GM04504 (cell line): ENCODE measurements around the gene PRPF31.
A peak's percentile ranks its signal among the peaks of the same experiment; 100 is the strongest.
"Not testable (repeated sequence)": the region's sequence is repeated elsewhere in the genome, so short reads cannot be mapped to it uniquely, and the experiment has no call there.

Source experiments
- DNase-seq: peaks from one replicate; pipeline ENCODE4 v3.0.0-alpha.2; 2012; ENCODE audit warnings: low read depth

PRPF31 gene, protein sequence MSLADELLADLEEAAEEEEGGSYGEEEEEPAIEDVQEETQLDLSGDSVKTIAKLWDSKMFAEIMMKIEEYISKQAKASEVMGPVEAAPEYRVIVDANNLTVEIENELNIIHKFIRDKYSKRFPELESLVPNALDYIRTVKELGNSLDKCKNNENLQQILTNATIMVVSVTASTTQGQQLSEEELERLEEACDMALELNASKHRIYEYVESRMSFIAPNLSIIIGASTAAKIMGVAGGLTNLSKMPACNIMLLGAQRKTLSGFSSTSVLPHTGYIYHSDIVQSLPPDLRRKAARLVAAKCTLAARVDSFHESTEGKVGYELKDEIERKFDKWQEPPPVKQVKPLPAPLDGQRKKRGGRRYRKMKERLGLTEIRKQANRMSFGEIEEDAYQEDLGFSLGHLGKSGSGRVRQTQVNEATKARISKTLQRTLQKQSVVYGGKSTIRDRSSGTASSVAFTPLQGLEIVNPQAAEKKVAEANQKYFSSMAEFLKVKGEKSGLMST

DNA sequence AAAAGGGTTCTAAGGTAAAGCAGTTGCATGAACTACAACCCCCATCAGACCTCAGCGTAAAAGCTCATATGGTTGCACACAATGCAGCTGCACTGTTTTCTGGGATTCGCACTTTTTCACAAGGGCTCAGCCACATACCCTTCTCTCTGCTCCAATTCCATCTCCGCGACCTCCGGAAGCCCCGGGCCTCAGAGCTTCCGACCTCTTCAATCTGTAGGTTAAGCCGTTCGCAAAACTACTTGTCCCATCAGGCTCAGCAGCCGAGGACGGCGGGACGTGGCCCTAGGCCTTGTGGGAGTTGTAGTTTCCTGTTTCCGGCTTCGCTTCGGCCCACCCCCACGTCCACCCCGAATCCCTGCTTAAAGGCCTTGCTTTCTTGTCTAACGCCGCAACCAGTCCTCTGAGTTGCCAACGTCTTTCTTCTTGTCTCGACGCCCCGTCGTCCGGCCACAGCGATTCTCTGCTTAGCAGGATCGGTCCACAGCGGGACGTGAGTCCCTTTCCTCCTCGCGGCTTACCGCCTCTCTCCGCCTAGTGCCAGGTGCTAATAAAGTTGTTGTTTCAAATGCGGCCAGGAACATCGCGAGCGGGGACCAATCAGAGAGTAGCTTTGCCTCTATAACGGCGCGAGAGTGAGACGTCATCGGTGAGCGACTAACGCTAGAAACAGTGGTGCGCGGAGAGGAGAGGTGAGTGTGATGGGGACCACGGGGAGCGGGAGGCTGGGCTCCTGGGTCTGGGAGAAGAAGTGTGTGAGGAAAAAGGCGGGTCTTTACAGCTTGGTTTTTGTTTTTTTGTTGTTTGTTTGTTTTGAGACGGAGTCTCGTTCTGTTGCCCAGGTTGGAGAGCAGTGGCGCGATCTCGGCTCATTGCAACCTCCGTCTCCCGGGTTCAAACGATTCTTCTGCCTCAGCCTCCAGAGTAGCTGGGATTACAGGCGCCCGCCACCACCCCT, at the start of gene PRPF31, which contains the start of gene TFPT:
Gene PRPF31, plus strand, starts transcription at position 646 of the 955 bp plus-strand sequence. CDS start 2,525 bp downstream, outside the sequence.
Gene TFPT, minus strand, starts transcription at position 549 of the 955 bp plus-strand sequence. Its CDS starts 388 bp downstream, at position 161.
- peak; percentile 96 for DNase-seq

DNA sequence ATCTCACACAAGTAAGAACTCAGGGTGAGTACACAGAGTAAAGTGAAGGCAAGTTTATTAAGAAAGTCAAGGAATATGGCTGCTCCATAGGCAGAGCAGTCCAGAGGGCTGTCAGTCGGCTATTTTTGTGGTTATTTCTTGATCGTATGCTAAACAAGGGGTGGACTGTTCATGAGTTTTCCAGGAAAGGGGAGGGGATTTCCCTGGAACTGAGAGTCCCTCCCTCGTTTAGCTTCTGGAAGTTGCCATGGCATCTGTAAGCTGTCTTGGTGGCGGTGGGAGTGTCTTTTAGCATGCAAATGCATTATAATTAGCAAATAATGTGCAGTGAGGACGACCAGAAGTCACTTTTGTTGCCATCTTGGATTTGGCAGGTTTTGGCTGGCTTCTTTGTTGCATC, 46.1 kb upstream of the PRPF31 start:
- no peak for DNase-seq

DNA sequence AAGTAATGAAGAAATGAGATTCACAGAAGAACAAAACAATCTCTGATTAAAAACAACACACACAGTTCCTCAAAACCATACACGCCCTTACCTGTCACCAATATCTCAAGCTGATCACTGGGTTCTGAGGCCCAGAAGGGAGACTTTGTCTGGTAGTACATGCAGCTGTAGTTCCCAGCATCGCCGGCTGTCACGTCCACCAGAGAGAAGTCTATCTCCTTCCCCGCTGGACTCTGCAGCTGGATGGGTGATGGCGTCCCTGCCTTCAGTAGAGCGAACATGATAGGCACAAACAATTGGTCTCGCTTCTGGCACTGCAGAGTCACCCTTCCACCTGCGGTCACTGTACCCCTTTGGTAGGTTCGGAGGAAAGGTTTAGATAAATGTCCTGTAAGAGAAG, 41.7 kb upstream of the PRPF31 start:
- no peak for DNase-seq

DNA sequence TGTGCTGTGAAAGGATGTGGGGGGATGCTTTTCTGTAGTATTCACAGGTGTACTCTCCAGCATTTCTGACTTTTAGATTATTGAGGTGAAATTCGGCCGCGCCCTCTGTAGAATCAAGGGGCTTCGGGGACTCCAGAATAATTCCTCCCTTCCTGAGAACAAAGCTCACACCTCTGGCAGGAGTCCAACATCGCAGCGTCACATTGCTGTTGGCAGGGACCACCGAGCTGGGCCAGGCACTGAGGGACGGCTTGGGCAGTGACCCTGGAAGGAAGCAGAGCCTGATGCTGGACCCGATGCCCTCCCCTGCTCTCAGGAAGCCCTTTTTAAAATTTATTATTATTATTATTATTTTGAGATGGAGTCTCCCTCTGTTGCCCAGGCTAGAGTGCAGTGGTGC, 40.7 kb upstream of the PRPF31 start:
- DNase-seq: no peak

DNA sequence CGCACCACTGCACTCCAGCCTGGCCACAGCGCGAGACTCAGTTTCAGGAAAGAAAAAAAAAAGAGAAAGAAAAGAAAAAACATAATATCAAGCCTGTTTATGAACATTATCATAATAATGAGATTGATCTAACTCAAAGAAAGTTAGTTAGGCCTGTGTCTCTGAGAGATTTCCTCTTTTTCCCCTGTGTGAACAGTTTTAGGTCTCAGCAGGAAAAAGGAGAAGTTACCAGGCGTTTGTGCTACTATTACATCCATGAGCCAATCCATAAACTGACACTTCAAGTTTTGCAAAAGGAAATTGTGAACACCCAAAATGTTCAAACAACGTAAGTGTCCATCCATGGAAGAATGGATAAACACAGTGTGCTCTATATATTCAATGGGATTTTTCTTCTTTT, 38.2 kb upstream of the PRPF31 start:
- DNase-seq: no peak

DNA sequence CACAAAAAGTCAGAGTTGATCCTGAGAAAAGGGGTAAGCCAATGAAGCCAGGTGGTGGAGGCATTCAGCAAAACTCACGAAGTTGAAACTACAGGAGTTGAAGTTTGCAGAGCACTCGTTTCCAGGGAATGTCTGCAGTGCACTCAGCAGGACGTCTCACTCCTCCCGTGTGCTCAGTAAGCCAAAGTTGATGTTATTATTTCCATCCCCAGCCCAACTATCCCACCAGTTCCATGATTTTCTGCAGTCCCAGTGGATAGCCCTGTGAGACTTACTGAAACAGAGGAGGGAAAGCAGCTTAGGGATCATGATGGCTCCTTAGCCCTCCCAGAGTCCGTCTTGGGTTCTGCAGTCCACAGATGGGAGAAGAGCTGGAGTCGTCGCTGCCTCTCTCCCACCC, 34.5 kb upstream of the PRPF31 start, which contains the start of gene TARM1:
Gene TARM1, minus strand, starts transcription at position 334 of the 400 bp plus-strand sequence. Its CDS starts 25 bp downstream, at position 309.
- DNase-seq: no peak

DNA sequence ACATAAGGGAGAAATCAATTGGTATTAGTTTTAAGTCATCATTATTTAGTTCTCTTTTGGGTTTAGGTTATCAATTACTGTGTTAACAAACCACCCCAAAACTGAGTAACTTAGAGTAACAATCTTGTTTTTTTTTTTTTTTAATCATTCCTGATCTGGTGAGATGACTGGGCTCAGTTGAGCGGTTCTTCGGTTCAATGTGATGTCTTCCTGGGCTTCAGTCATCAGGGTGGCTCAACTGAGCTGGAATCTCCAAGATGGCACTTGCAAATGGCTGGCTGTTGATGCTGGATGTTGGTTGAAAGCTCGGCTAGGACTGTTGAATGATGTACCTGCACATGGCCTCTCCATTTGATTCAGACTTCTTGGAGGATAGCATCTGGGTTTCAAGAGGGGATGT, 31.1 kb upstream of the PRPF31 start:
- DNase-seq: no peak

DNA sequence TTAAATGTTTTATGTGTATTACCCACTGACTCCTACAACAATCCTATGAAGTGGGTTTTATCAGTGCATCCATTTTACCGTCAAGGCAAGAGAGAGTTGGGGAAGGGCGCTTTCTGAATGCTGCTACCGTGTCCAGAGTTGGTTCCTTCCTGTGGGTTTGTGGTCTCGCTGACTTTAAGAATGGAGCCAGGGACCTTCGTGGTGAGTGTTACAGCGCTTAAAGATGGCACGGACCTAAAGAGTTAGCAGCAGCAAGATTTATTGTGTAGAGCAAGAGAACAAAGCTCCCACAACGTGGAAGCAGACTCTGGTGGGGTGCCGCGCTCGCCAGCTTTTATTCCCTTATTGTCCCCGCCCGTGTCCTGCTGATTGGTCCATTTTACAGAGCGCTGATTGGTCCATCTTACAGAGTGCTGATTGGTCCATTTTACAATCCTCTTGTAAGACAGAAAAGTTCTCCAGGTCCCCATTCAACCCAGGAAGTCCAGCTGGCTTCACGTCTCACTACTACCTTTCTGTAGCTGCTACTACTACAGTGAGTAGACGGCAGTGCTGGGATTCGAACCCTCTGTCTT, 21.0 kb upstream of the PRPF31 start:
- DNase-seq: no peak

DNA sequence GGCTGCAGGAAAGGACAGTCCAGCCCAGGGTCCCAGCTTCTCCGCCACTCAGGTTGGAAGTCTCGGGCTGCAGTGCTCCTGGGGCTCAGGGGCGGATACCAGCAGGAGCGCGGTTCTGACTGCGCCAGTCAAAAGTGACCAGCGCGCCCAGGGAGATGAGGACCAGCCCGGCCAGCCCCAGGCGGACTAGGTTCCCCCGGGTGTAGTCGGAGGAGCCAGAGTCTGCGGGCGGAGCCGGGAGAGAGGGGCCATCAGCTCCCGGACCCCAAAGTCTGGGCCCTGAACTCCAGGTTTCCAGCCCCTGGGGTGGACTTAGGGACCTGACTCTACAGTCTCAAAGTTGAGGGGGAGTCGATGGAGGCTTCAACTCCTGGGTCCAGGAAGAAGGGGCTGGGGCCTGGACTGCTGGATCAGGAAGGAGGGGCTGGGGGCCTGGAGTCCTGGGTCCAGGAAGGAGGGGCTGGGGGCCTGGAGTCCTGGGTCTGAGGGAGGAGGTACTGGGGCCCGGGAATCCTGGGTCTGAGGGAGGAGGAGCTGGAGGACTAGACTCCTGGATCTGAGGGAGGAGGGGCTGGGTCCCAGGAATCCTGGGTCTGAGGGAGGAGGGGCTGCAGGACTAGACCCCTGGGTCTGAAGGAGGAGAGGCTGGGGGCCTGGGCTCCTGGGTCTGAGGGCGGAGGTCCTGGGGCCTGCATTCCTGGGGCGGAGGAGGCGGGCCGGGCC, 20.3 kb upstream of the PRPF31 start:
- DNase-seq: no peak

DNA sequence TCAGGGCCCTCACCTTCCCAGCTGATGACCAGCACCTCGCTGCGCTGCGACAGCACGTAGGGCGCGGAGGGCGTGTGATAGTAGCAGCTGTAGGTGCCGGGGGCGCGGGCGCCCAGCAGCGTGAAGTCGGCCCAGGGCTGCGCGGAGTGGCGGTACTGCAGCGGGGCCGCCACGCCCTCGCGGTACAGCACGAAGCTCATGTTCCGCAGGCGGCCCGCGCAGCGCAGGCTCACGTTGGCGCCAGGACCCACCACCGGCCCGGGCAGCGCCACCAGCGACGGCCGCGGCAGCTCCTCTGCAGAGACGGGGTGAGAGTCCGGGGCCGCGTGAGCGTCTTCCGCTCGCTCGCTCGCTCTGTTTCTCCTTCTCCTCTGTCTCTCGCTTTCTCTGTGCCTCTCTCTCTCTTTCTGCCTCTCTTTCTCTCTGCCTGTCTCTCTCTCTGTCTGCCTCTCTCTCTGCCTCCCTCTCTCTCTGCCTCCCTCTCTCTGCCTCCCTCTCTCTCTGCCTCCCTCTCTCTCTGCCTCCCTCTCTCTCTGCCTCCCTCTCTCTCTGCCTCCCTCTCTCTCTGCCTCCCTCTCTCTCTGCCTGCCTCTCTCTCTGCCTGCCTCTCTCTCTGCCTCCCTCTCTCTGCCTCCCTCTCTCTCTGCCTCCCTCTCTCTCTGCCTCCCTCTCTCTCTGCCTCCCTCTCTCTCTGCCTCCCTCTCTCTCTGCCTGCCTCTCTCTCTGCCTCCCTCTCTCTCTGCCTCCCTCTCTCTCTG, 19.5 kb upstream of the PRPF31 start:
- DNase-seq: peak; percentile 9

DNA sequence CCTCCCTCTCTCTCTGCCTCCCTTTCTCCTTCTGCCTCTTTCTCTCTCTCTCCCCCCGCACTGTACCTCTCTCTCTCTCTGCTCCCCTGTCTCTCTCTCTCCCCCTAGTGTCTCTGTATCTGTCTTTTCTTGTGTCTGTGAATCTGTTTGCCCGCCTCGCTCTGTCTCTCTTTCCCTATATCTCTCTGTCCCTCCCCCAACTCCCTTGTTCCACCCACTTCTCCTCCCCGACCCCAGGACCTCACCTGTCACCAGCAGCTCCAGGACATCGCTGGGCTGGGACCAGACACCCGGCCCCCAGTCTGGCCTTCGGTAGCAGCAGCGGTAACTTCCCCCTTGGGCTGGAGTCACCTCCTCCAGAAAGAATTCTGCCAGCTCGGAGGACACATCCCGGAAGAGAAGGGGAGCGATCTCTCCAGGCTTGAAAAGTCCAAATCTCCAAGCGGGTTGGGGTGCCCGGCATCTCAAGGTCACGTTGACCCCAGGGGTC, 18.9 kb upstream of the PRPF31 start:
- peak; percentile 7 for DNase-seq

DNA sequence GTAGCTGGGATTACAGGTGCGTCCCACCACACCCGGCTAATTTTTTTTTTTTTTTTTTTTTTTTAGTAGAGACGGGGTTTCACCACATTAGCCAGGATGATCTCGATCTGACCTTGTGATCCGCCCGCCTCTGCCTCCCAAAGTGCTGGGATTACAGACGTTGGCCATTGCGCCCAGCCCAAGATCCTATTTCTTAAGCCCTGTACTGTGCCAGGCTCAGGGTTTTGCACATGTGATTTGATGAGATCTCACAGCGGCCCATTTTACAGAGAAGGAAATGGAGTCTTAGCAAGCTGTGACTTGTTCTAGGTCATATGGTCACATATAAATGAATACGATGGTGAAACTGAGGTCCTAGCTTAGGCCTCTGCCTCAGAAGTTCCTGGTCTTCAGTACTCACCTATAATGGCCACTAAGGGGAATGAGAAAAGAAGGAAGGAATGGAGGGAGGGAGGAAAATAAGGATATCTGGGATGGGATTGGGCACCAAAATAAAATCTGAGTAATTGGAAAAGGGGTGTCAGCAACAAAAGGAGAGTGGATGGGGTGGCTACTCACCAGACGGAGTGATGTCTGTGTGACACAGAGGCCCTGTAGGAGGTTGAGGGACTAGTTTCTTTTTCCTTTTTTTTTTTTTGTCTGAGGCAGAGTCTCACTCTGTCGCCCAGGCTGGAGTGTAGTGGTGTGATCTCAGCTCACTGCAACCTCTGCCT, 16.2 kb upstream of the PRPF31 start:
- DNase-seq: no peak

DNA sequence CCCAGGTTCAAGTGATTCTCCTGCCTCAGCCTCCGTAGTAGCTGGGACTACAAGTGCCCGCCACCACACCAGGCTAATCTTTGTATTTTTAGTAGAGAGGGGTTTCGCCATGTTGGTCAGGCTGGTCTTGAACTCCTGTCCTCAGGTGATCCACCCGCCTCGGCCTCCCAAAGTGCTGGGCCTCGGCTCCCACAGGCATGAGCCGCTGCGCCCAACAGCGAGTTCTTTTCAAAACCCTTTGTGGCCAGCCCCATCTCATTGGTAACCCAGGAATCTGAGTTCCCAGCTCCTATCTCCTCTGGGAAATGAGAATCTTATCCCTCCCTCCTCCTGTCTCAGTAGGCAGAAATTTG, 15.7 kb upstream of the PRPF31 start:
- DNase-seq: not testable (repeated sequence)

DNA sequence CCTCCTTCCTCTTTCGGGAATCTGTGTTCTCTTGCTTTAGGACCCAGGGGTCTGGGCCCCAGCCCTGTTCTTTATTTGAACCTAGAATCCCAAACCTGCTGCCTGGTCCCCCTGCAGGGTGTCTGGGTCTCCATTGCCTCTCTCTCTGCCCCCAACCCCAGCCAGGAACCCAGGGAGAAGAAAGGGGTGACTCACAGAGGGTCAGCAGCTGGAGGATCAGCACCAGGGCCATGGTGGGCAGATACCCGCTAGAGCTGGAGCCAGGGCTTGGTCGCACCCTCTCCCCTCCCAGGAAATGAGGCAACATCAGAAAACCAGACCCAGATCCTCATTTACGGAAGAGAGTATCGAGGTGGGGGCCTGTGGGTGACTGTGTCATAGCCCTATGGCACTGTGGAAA, 15.0 kb upstream of the PRPF31 start, which contains the start of gene OSCAR:
Gene OSCAR, minus strand, starts transcription at position 243 of the 400 bp plus-strand sequence. Its CDS starts 11 bp downstream, at position 232.
- no peak for DNase-seq

DNA sequence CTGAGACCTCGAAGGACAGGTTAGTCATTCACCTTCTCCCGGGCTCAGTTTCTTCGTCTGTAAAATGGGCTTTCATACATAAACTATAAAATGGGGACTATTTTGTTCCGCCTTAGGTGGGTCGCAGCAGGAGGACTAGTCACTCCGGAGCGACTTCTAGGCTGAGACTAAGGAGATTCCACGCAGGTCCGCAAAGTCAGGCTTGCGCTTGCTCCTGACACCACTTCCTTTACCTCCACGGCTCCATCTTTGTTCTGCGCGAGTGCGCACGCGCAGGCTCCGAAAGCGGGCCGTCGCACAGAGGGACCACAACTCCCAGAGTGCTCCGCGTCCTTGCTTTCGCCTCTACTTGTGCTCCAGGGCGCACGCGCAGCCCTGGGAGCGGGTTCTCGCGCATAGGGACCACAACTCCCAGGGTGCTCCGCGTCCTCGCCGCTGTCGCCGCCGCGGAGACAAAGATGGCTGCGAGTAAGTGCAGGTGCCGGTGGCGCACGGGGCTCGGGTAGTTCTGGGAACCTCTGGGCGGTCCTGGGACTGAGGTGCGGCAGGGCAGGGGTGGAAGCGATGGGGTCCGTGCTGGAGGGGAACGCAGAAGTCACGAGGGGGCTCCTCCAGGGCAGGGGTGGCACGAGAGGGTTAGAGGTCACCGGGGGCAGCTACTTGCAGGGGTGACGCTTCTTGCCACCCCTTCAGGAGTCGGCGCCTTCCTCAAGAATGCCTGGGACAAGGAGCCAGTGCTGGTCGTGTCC, 13.0 kb upstream of the PRPF31 start, which contains the start of gene NDUFA3:
Gene NDUFA3, plus strand, starts transcription at position 435 of the 749 bp plus-strand sequence. Its CDS starts 24 bp downstream, at position 459.
- peak; percentile 98 for DNase-seq

DNA sequence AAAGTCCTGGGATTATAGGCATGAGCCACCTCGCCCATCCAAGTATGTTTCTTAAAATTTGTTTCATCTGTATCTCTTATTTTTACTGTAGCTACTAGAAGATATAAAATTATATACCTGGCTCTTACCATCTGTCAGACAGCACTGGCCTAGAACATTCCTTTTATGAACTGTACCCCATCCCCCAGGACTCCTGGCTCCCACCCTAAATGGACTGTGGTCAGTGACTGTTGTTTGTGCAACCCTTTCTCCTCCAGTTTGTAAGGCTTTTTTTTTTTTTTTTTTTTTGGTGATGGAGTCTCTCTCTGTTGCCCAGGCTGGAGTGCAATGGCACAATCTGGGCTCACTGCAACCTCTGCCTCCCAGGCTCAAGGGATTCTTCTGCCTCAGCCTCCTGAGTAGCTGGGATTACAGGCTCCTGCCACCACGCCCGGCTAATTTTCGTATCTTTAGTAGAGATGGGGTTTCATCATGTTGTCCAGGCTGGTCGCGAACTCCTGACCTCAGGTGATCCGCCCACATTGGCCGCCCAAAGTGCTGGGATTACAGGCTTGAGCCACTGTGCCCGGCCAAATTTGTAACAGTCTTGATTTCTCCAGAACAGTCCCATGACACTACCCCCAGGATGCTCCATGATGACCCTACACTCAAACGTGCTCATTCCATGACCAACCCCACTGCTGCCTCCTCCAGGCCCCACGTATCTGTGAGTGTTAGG, 10.4 kb upstream of the PRPF31 start:
- no peak for DNase-seq

DNA sequence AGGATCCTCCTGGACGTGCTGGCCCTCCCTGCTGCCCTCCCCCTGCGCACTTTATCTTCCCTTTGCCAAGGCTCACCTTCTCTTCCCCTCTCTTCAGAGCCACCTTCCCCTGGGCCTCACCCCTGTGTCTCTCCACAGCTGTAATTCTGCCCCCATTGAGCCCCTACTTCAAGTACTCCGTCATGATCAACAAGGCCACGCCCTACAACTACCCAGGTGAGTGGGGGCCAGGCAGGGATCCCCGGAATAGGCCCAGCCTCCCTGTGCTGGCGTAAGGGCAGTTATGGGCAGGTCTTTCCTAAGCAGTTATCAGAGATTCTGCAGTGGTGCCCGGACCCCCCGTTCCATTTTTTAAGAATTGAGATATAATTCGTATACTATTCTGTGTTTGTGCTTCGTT, 9.8 kb upstream of the PRPF31 start:
- DNase-seq: no peak

DNA sequence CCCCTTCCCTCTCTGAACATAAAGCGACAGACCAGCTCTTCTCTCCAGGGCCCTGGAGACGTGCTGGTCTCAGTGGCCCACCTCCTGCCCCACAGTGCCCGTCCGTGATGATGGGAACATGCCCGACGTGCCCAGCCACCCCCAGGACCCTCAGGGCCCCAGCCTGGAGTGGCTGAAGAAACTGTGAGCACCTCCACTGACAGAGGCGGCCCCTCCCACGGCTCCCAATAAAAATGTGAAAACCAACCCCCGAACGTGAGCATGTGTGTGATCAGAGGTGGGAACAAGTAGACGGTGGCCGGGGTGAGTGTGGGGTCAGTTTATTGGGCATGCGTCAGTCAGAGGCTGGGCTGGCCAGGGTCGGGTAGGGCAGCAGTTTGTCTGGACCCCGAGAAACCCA, 8.8 kb upstream of the PRPF31 start:
- DNase-seq: no peak
